ENCODE measurements around the gene LRP11.
"Not testable (repeated sequence)": the region's sequence is repeated elsewhere in the genome, so short reads cannot be mapped to it uniquely, and the experiment has no call there.

The LRP11 gene

GRCh38 chr6:149862922-149863697 is 1.0 kb downstream of the LRP11 start:
- H3K36me3 ChIP-seq (ENCODE audit: insufficient read depth): no peaks in the 10 kb centered on the region
- H3K4me3 ChIP-seq (IDR thresholded peaks at IDR 0.05; ENCODE audit: insufficient read depth, low read depth, low read length): no peak overlapping the region
- no peaks in the 10 kb centered on the region for H3K27me3 ChIP-seq (ENCODE audit: insufficient read depth, low read depth)
- peak overlapping the region; percentile 97 for H2AFZ ChIP-seq (ENCODE audit: low read depth)
- H4K20me1 ChIP-seq (ENCODE audit: insufficient read depth): no peaks in the 10 kb centered on the region
- H3K9ac ChIP-seq: peak overlapping the region; percentile 35; the same call in 1 of the 2 replicates
- no peak for TF ChIP-seq CTCF (conservative IDR thresholded peaks at IDR 0.05; ENCODE audit: low read depth, low read length)
- no peaks in the 10 kb centered on the region for H3K79me2 ChIP-seq (ENCODE audit: insufficient read depth, low read depth)
- H3K4me1 ChIP-seq (ENCODE audit: low read depth, poor library complexity, severe bottlenecking): peaks cover 7% of the 10 kb centered on the region
- H3K4me2 ChIP-seq: peak overlapping the region; percentile 52
- H3K27ac ChIP-seq: peak overlapping the region; percentile 32; the same call in 1 of the 2 replicates

DNA sequence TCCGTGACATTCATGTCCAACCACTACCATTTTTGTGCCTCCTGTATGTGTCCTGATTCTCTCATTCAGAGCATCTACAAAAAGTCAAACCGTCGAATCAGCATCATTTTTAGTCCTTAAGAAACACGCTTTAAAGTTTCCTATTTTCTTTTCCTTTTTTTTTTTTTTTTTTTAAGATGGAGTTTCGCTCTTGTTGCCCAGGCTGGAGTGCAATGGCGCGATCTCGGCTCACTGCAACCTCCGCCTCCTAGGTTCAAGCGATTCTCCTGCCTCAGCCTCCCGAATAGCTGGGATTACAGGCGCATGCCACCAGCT is 1.8 kb downstream of the LRP11 start:
- H3K4me1 ChIP-seq (ENCODE audit: low read depth, poor library complexity, severe bottlenecking); H3K9ac ChIP-seq; H4K20me1 ChIP-seq (ENCODE audit: insufficient read depth); H2AFZ ChIP-seq (ENCODE audit: low read depth); H3K27ac ChIP-seq; H3K4me3 ChIP-seq (IDR thresholded peaks at IDR 0.05; ENCODE audit: insufficient read depth, low read depth, low read length); H3K27me3 ChIP-seq (ENCODE audit: insufficient read depth, low read depth); H3K79me2 ChIP-seq (ENCODE audit: insufficient read depth, low read depth); H3K36me3 ChIP-seq (ENCODE audit: insufficient read depth): not testable (repeated sequence)
- H3K4me2 ChIP-seq: peak overlapping the region; percentile 52

- H3K36me3 ChIP-seq (ENCODE audit: insufficient read depth): no peaks in the 10 kb centered on the region
- no peak for TF ChIP-seq CTCF (conservative IDR thresholded peaks at IDR 0.05; ENCODE audit: low read depth, low read length)
- H3K27me3 ChIP-seq (ENCODE audit: insufficient read depth, low read depth): no peaks in the 10 kb centered on the region
- no peak overlapping the region for H2AFZ ChIP-seq (ENCODE audit: low read depth)
- no peaks in the 10 kb centered on the region for H4K20me1 ChIP-seq (ENCODE audit: insufficient read depth)
- H3K79me2 ChIP-seq (ENCODE audit: insufficient read depth, low read depth): no peaks in the 10 kb centered on the region
- peak overlapping the region; percentile 52; the same call in 1 of the 2 replicates for H3K4me2 ChIP-seq
- H3K4me1 ChIP-seq (ENCODE audit: low read depth, poor library complexity, severe bottlenecking): peaks cover 7% of the 10 kb centered on the region
- H3K9ac ChIP-seq: no peak overlapping the region
- no peak overlapping the region for H3K27ac ChIP-seq
- no peak overlapping the region for H3K4me3 ChIP-seq (IDR thresholded peaks at IDR 0.05; ENCODE audit: insufficient read depth, low read depth, low read length)
These were observed 2.3 kb downstream of the LRP11 start for GRCh38 chr6:149861603-149862423.

DNA sequence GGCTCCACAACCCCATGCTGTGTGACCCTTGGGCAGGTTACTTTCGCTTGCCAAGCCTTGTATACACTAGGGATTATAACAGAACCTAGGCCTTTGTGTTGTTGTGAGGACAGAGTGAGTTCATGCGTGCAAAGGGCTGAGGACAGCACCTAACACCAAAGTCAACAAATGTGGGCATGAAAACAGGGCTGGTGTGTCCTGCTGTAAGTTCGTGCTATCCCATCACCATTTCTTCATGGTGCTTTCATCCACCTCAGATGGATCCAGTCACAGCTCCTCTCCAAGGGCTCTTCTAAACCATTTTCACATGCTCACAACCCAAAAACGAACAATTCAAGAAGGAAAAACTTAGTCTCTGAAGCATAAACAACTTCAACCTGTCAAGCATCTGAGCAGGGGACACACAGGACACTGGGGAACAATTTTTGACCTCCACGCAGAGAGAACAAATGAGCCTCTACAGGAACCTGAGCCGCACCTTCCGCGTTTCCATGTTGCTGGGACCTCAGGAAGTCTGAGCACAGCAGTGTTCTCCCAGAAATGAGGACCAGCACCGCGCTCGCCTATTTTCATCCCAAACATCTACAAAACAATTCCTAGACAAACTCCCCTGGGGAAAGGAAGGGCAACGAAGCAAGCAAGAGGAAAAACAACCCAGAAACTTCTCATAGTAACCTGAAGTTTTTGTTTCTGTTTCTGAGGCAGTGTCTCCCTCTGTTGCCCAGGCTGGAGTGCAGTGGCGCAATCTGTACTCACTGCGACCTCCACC is 3.1 kb downstream of the LRP11 start:
- Histone ChIP-seq H3K27me3 (ENCODE audit: insufficient read depth, low read depth) (no peaks in the 10 kb centered on the region), H3K79me2 (ENCODE audit: insufficient read depth, low read depth) (no peaks in the 10 kb centered on the region), H3K4me3 (IDR thresholded peaks at IDR 0.05; ENCODE audit: insufficient read depth, low read depth, low read length) (no peak overlapping the region), H3K9ac (no peak overlapping the region), H4K20me1 (ENCODE audit: insufficient read depth) (no peaks in the 10 kb centered on the region), H3K4me1 (ENCODE audit: low read depth, poor library complexity, severe bottlenecking) (peaks cover 7% of the 10 kb centered on the region), H3K36me3 (ENCODE audit: insufficient read depth) (no peaks in the 10 kb centered on the region), H3K4me2 (no peak overlapping the region), H3K27ac (no peak overlapping the region), H2AFZ (ENCODE audit: low read depth) (no peak overlapping the region)
- no peak for TF ChIP-seq CTCF (conservative IDR thresholded peaks at IDR 0.05; ENCODE audit: low read depth, low read length)

Measured in KMS-11 (cell line).